Measurements from ENCODE around the gene LEFTY2. TPM values are rescaled to one million over a fixed set of nuclear protein-coding genes. Genes with fewer than 3 reads are reported as not detected.

LEFTY2 gene
- total and polyA plus RNA-seq, 9 of the 15 experiments (the other 6 are each of a cell fraction or from before 2014, with no cell fraction given), result 0.04 to 0.14 TPM; not detected in 7

DNA sequence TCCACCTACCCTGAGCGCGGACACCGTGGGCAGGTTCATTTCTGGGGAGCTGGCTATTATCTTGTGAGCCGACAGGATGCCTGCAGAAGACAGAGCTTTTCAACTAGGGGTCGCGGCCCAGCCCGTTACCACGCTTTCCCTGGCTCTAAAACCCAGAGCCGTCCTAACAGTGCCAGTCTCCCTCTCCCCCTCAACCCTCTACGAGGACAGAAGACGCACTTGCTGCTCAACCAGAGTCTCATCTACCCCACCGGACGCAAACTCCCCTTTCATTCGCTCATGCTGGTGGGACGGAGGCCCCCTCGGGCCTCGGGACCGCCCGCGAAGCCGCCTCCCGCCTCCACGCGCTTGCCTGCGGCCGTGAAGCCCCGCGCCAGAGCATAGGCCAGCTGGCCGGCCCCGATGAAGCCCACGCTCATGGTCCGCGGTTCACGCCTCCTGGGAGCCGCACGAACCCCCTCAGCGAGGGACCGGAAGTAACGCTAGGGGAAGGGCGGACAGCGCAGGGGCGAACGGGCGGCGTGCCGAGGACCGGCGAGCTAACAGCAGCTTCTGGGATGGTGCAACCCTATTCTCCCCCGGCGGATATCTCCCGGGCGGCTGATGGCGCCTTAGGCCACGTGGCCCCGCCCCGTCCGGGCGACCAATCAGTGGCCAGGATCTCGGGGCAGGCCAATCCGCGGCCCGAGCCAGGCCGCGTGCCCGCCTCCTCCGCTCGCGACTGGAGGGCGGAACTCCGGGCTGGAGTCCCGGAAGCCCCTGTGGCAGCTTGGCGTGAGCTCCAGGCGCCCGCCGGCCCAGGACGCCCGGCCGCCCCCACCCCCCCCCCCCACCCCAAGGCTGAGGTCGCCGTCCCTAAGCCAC, 17.1 kb downstream of the LEFTY2 start, which contains the start of gene PYCR2 (continued):
- TF ChIP-seq, protein P1, sequence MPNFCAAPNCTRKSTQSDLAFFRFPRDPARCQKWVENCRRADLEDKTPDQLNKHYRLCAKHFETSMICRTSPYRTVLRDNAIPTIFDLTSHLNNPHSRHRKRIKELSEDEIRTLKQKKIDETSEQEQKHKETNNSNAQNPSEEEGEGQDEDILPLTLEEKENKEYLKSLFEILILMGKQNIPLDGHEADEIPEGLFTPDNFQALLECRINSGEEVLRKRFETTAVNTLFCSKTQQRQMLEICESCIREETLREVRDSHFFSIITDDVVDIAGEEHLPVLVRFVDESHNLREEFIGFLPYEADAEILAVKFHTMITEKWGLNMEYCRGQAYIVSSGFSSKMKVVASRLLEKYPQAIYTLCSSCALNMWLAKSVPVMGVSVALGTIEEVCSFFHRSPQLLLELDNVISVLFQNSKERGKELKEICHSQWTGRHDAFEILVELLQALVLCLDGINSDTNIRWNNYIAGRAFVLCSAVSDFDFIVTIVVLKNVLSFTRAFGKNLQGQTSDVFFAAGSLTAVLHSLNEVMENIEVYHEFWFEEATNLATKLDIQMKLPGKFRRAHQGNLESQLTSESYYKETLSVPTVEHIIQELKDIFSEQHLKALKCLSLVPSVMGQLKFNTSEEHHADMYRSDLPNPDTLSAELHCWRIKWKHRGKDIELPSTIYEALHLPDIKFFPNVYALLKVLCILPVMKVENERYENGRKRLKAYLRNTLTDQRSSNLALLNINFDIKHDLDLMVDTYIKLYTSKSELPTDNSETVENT (CRISPR knock-in tag; IDR thresholded peaks at IDR 0.05), result peak; percentile 94
- TF ChIP-seq CREBBP (IDR thresholded peaks at IDR 0.05; ENCODE audit: low read depth, low read length) (no peak), PHB2 (IDR thresholded peaks at IDR 0.05; ENCODE audit: low read depth) (no peak), LARP7 (IDR thresholded peaks at IDR 0.05) (no peak), ZNF583 (CRISPR knock-in tag; IDR thresholded peaks at IDR 0.05) (peak; percentile 65), TOE1 (IDR thresholded peaks at IDR 0.05; ENCODE audit: borderline replicate concordance) (peak; percentile 44; the same call in 1 of the 2 replicates), TOE1 (CRISPR knock-in tag; IDR thresholded peaks at IDR 0.05; ENCODE audit: borderline replicate concordance, low read depth) (no peak; the same call in 1 of the 2 replicates), EWSR1 (IDR thresholded peaks at IDR 0.05; ENCODE audit: borderline replicate concordance, low read depth, partially characterized antibody) (no peak), ZNF586 (CRISPR knock-in tag; conservative IDR thresholded peaks at IDR 0.05) (no peak), CC2D1A (IDR thresholded peaks at IDR 0.05) (no peak), ZC3H4 (CRISPR knock-in tag; IDR thresholded peaks at IDR 0.05; ENCODE audit: borderline replicate concordance) (no peak), STAG1 (CRISPR knock-in tag; IDR thresholded peaks at IDR 0.05; ENCODE audit: borderline replicate concordance) (no peak; the same call in 1 of the 2 replicates), TEAD1 (CRISPR knock-in tag; IDR thresholded peaks at IDR 0.05) (peak in 1 of 2 experiments; percentile 57; a peak in 1 of 4 replicates), SRSF1 (IDR thresholded peaks at IDR 0.05; ENCODE audit: low read depth, low read length) (no peak), HEY1 (CRISPR knock-in tag; IDR thresholded peaks at IDR 0.05; ENCODE audit: borderline replicate concordance) (no peak), POLR2A (conservative IDR thresholded peaks at IDR 0.05) (peak; percentile 97), RFX7 (CRISPR knock-in tag; IDR thresholded peaks at IDR 0.05) (no peak), CHD1 (IDR thresholded peaks at IDR 0.05; ENCODE audit: low read length) (no peak), RFX1 (IDR thresholded peaks at IDR 0.05) (no peak), C11orf30 (IDR thresholded peaks at IDR 0.05; ENCODE audit: low read depth) (peak; percentile 73), CCAR2 (IDR thresholded peaks at IDR 0.05; ENCODE audit: low read depth, low read length) (no peak)
- TF ChIP-seq, protein P2, sequence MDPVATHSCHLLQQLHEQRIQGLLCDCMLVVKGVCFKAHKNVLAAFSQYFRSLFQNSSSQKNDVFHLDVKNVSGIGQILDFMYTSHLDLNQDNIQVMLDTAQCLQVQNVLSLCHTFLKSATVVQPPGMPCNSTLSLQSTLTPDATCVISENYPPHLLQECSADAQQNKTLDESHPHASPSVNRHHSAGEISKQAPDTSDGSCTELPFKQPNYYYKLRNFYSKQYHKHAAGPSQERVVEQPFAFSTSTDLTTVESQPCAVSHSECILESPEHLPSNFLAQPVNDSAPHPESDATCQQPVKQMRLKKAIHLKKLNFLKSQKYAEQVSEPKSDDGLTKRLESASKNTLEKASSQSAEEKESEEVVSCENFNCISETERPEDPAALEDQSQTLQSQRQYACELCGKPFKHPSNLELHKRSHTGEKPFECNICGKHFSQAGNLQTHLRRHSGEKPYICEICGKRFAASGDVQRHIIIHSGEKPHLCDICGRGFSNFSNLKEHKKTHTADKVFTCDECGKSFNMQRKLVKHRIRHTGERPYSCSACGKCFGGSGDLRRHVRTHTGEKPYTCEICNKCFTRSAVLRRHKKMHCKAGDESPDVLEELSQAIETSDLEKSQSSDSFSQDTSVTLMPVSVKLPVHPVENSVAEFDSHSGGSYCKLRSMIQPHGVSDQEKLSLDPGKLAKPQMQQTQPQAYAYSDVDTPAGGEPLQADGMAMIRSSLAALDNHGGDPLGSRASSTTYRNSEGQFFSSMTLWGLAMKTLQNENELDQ (CRISPR knock-in tag; IDR thresholded peaks at IDR 0.05; ENCODE audit: borderline replicate concordance), result no peak
- TF ChIP-seq, protein P3, sequence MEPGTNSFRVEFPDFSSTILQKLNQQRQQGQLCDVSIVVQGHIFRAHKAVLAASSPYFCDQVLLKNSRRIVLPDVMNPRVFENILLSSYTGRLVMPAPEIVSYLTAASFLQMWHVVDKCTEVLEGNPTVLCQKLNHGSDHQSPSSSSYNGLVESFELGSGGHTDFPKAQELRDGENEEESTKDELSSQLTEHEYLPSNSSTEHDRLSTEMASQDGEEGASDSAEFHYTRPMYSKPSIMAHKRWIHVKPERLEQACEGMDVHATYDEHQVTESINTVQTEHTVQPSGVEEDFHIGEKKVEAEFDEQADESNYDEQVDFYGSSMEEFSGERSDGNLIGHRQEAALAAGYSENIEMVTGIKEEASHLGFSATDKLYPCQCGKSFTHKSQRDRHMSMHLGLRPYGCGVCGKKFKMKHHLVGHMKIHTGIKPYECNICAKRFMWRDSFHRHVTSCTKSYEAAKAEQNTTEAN (CRISPR knock-in tag; IDR thresholded peaks at IDR 0.05), result no peak
- TF ChIP-seq, protein P4, sequence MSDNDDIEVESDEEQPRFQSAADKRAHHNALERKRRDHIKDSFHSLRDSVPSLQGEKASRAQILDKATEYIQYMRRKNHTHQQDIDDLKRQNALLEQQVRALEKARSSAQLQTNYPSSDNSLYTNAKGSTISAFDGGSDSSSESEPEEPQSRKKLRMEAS (CRISPR knock-in tag; IDR thresholded peaks at IDR 0.05), result peak; percentile 96
